Ovary (tissue), 9 donors: ENCODE data around the gene SMCR8. TPM values are rescaled to one million over a fixed set of nuclear protein-coding genes. Genes with fewer than 3 reads are reported as not detected.

ENCODE experiments used
- DNase-seq, 5 donors: peaks; one replicate each; pipeline ENCODE4 v3.0.0-alpha.2; 2019 to 2020
- H3K27ac ChIP-seq, 2 donors: fragments of 200-600 bp; one replicate each; pipeline versions ENCODE4 v1.5.1 to v1.8.0; 2019 to 2022
- H3K27me3 ChIP-seq: fragments of 200-600 bp; one replicate; pipeline ENCODE4 v1.8.0; 2022
- H3K36me3 ChIP-seq: fragments of 200-600 bp; sonication (generic); one replicate; pipeline ENCODE4 v1.5.1; 2019
- H3K4me1 ChIP-seq: one replicate; pipeline ENCODE4 v1.8.1; 2013; ENCODE audit warnings: mild to moderate bottlenecking, moderate library complexity; ENCODE audit not compliant: insufficient read depth
- H3K4me3 ChIP-seq: fragments of 200-600 bp; sonication (generic); one replicate; pipeline ENCODE4 v1.5.1; 2017
- H3K9me3 ChIP-seq, 2 donors: fragments of 200-600 bp in 1 of 2; sonication (generic) in 1 of 2; one replicate each; pipeline versions ENCODE4 v1.5.1 to v1.8.1; 2013 to 2019; ENCODE audit warnings: mild to moderate bottlenecking in 1 of 2, moderate library complexity in 1 of 2
- EP300 ChIP-seq: sonication (generic); formaldehyde crosslinking; IDR thresholded peaks from one replicate; pipeline ENCODE4 v1.6.1; 2017; ENCODE audit warnings: antibody characterized with exemption
- POLR2A ChIP-seq: fragments of 450-650 bp; IDR thresholded peaks from one replicate; pipeline ENCODE4 v1.6.1; 2017; ENCODE audit warnings: antibody characterized with exemption, mild to moderate bottlenecking, moderate library complexity
- WGBS, 3 donors: extraction: QIAGEN DNeasy Blood & Tissue Kit in 1 of 3; methylation state at CpG; one replicate each; pipeline versions ENCODE4 v1.1.5 to v1.1.7; 2013 to 2017; 5-methylcytosine and 5-hydroxymethylcytosine counted together
- intact Hi-C, 4 donors: fragments of 100-400 bp; cut with DNase I; formaldehyde crosslinking; loops; one replicate each; pipeline versions ENCODE4 v1.11.0 to v1.15.1; 2022 to 2023
- polyA plus RNA-seq, 2 donors: library from polyadenylated mRNA; stranded (reverse); fragments of 200-250 nt in 1 of 2; fragments of 350-450 nt in 1 of 2; fragmentation: Illumina TruSeq in 1 of 2; extraction: RNeasy Lipid Tissue Mini Kit (QIAGEN cat#74804) in 1 of 2; gene quantifications; one replicate each; pipeline ENCODE4 v1.2.3, GENCODE V29; 2013 to 2014
- total RNA-seq, 7 donors: library from RNA; depleted of rRNA in 2 of 7; stranded (reverse); fragments of >200 nt in 2 of 7; fragmentation: NEBNext Ultra II Directional in 3 of 7; extraction: Animal tissue kit (Norgen Biotek cat#: 25700) in 3 of 7; gene quantifications; one replicate each; pipeline versions ENCODE4 v1.1.0 to v1.2.4, GENCODE V29; 2016 to 2023
- TF ChIP-seq, protein P1 (sequence below), 3 donors: fragments of 450-650 bp in 2 of 3; fragments of 200-600 bp in 1 of 3; IDR thresholded peaks; one replicate each; pipeline versions ENCODE4 v1.5.1 to v1.8.0; 2016 to 2022; ENCODE audit warnings: antibody characterized with exemption in 3 of 3, mild to moderate bottlenecking in 1 of 3
- donor health status: DM: no; HTN: no; CAD: no; lungs with moderate emphysema.
- donor health status: DM: no; HTN: no; CAD: no.
- donor health status: Bipolar disorder and iron deficiency.
- donor health status: DM: yes; HTN: yes; CAD: no.
- donor health status: DM: no; HTN: no; CAD: no.
- donor health status: DM: yes; HTN: yes; CAD: no.

The SMCR8 gene
- total and polyA plus RNA-seq, 9 donors = 7.1 to 16.7 (median 13.8) TPM

GRCh38 chr17:18320301-18320700, 5.2 kb downstream of the SMCR8 start:
- H3K4me3 ChIP-seq = no peak overlapping the region

GRCh38 chr17:18321309-18321708, 6.2 kb downstream of the SMCR8 start:
- no peaks in the 10 kb centered on the region for H3K36me3 ChIP-seq
- no peak for TF ChIP-seq EP300
- TF ChIP-seq, protein P1, sequence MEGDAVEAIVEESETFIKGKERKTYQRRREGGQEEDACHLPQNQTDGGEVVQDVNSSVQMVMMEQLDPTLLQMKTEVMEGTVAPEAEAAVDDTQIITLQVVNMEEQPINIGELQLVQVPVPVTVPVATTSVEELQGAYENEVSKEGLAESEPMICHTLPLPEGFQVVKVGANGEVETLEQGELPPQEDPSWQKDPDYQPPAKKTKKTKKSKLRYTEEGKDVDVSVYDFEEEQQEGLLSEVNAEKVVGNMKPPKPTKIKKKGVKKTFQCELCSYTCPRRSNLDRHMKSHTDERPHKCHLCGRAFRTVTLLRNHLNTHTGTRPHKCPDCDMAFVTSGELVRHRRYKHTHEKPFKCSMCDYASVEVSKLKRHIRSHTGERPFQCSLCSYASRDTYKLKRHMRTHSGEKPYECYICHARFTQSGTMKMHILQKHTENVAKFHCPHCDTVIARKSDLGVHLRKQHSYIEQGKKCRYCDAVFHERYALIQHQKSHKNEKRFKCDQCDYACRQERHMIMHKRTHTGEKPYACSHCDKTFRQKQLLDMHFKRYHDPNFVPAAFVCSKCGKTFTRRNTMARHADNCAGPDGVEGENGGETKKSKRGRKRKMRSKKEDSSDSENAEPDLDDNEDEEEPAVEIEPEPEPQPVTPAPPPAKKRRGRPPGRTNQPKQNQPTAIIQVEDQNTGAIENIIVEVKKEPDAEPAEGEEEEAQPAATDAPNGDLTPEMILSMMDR (IDR thresholded peaks at IDR 0.05) = no peak
- no peak for TF ChIP-seq POLR2A
- no peak for DNase-seq

More at GRCh38 chr17:18320301-18320700, 5.2 kb downstream of the SMCR8 start:
- 73 to 79% (median 78%) methylated on average over 7 of the region's 7 CpGs for WGBS, 3 donors
- Histone ChIP-seq H3K27me3 (no peaks in the 10 kb centered on the region), H3K4me1 (peaks cover 14% of the 10 kb centered on the region), H3K36me3 (no peaks in the 10 kb centered on the region), H3K27ac (no peak overlapping the region), H3K9me3 (no peaks in the 10 kb centered on the region)
- no peak for DNase-seq
- TF ChIP-seq EP300 = no peak
- TF ChIP-seq POLR2A = no peak
- TF ChIP-seq, protein P1 (IDR thresholded peaks at IDR 0.05) = no peak
- intact Hi-C loops = no loop called here

DNA sequence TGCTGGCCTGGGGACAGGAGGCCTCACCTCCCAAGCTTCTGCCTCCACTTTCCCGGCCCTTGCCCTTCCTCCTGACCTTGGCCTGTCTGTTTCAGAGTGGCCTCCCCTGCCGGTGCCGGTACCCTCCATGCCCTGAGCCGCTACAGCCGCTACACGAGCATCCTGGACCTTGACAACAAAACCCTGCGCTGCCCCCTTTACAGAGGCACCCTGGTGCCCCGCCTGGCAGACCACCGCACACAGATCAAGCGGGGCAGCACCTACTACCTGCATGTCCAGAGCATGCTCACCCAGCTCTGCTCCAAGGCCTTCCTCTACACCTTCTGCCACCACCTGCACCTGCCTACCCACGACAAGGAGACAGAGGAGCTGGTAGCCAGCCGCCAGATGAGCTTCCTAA, 7.4 kb downstream of the SMCR8 start:
- DNase-seq = no peak
- Histone ChIP-seq H3K4me3 (no peak overlapping the region), H3K27me3 (no peaks in the 10 kb centered on the region), H3K27ac (no peak overlapping the region), H3K36me3 (no peaks in the 10 kb centered on the region), H3K9me3 (no peaks in the 10 kb centered on the region), H3K4me1 (peaks cover 6% of the 10 kb centered on the region)
- TF ChIP-seq EP300 (no peak), POLR2A (no peak)
- TF ChIP-seq, protein P1 (IDR thresholded peaks at IDR 0.05) = no peak
- 79 to 83% (median 80%) methylated on average over 12 of the region's 12 CpGs for WGBS, 3 donors
- intact Hi-C loops = no loop called here

More at GRCh38 chr17:18321309-18321708, 6.2 kb downstream of the SMCR8 start:
- 70 to 80% (median 73%) methylated on average over 5 of the region's 5 CpGs for WGBS, 3 donors
- no peaks in the 10 kb centered on the region for H3K9me3 ChIP-seq
- no peaks in the 10 kb centered on the region for H3K27me3 ChIP-seq
- H3K27ac ChIP-seq = no peak overlapping the region
- intact Hi-C loops = no loop called here
- no peak overlapping the region for H3K4me3 ChIP-seq
- H3K4me1 ChIP-seq = peaks cover 9% of the 10 kb centered on the region

DNA sequence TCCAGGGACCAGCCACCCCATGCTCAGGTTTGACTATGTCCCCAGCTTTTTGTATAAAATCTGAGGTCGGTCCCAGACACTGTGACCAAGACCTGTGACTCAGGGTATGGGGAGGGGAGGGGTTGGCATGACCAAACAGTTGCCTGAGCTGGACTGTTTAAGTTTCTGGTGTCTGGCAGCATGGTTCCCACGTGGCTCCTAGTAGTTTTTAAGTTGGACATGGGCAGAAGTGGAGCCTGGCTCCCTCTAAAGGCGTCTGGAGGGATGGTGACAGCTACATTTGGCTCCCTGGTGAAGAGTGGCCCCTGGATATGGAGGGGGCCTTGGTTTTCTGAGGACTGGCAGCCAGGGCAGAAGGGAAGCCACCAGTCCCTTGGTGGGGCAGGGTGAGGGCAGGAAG, 7.9 kb downstream of the SMCR8 start:
- no peak for DNase-seq
- H3K27me3 ChIP-seq = no peaks in the 10 kb centered on the region
- intact Hi-C loops = no loop called here
- peaks cover 2% of the 10 kb centered on the region for H3K4me1 ChIP-seq
- no peak overlapping the region for H3K27ac ChIP-seq
- 55 to 62% (median 60%) methylated on average over 3 of the region's 3 CpGs for WGBS, 3 donors
- no peak overlapping the region for H3K4me3 ChIP-seq
- no peaks in the 10 kb centered on the region for H3K9me3 ChIP-seq
- TF ChIP-seq EP300 = no peak
- no peak for TF ChIP-seq POLR2A
- TF ChIP-seq, protein P1 (IDR thresholded peaks at IDR 0.05) = no peak
- H3K36me3 ChIP-seq = no peaks in the 10 kb centered on the region
